A549 (cell line): ENCODE measurements around the gene ZFYVE28. TPM values are rescaled to one million over a fixed set of nuclear protein-coding genes. Genes with fewer than 3 reads are reported as not detected.
A peak's percentile ranks its signal among the peaks of the same experiment; 100 is the strongest.
"Not testable (repeated sequence)": the region's sequence is repeated elsewhere in the genome, so short reads cannot be mapped to it uniquely, and the experiment has no call there.

Experiments used
- ATAC-seq, 2 experiments: fragments of 200-7000 bp in 1 of 2; fragments of >200 bp in 1 of 2; cut with Nextera tagmentation in 1 of 2; cut with Tn5 transposase in 1 of 2; 3 replicates each; pipeline versions ENCODE4 v1.8.0 to v1.9.1; 2018 to 2020; ENCODE audit warnings: mild to moderate bottlenecking in 1 of 2, moderate library complexity in 1 of 2
- CTCF ChIA-PET: fragments of 300-600 bp; sonication (Branson Sonifier 250); formaldehyde crosslinking; extraction: SDS; loops from one replicate; lab custom pipeline; 2021; ENCODE audit warnings: antibody characterized with exemption, inconsistent platforms; lab: Yijun Ruan, JAX
- POLR2A ChIA-PET: fragments of 350-600 bp; formaldehyde crosslinking; extraction: SDS; loops from one replicate; lab custom pipeline; 2021; ENCODE audit warnings: antibody characterized with exemption, inconsistent platforms; lab: Yijun Ruan, JAX
- DNase-seq, 2 experiments: peaks; one replicate each; pipeline versions ENCODE4 v3.0.0 to v3.0.0-alpha.2; 2011 to 2016; ENCODE audit warnings: low read depth in 1 of 2, low spot score in 1 of 2
- FAIRE-seq: peaks from 2 replicates; lab custom pipeline; 2011; peaks lifted over from hg19 to GRCh38; lab: Jason Lieb, UNC
- H3K27ac ChIP-seq, 2 experiments: fragments of >200 bp; sonication (Bioruptor Twin); formaldehyde crosslinking; 3 replicates each; pipeline ENCODE4 v1.5.1; 2016 to 2017
- H3K4me1 ChIP-seq: fragments of >200 bp; sonication (Bioruptor Twin); formaldehyde crosslinking; 3 replicates; pipeline ENCODE4 v1.6.1; 2016
- H3K4me2 ChIP-seq: fragments of >200 bp; sonication (Bioruptor Twin); formaldehyde crosslinking; 3 replicates; pipeline ENCODE4 v1.6.1; 2016
- H3K4me3 ChIP-seq: fragments of >200 bp; sonication (Bioruptor Twin); formaldehyde crosslinking; 3 replicates; pipeline ENCODE4 v1.5.1; 2016
- H3K9me3 ChIP-seq: fragments of >200 bp; sonication (Bioruptor Twin); formaldehyde crosslinking; 3 replicates; pipeline ENCODE4 v1.6.1; 2016
- CEBPB ChIP-seq, 2 experiments: fragments of >200 bp in 1 of 2; sonication (Bioruptor Twin) in 1 of 2; formaldehyde crosslinking in 1 of 2; IDR thresholded peaks; 2 replicates each; pipeline ENCODE4 v1.6.1; 2012 to 2016
- EHF ChIP-seq: fragments of 250-450 bp; sonication (Bioruptor Pico); IDR thresholded peaks from 2 replicates; pipeline ENCODE4 v1.5.0; 2020; ENCODE audit warnings: mild to moderate bottlenecking
- EP300 ChIP-seq, 2 experiments: fragments of >200 bp; sonication (Bioruptor Twin); formaldehyde crosslinking; IDR thresholded peaks; 2 replicates in 1 of 2; 3 replicates in 1 of 2; pipeline ENCODE4 v1.6.1; 2016 to 2017
- FOSB ChIP-seq: fragments of 250-450 bp; sonication (Bioruptor Pico); IDR thresholded peaks from 2 replicates; pipeline ENCODE4 v1.5.0; 2020; ENCODE audit warnings: mild to moderate bottlenecking, moderate library complexity
- GATA3 ChIP-seq: IDR thresholded peaks from 2 replicates; pipeline ENCODE4 v1.6.1; 2012; ENCODE audit warnings: borderline replicate concordance
- HOXB13 ChIP-seq: fragments of 250-450 bp; sonication (Bioruptor Pico); IDR thresholded peaks from 2 replicates; pipeline ENCODE4 v1.5.0; 2020; ENCODE audit warnings: low read depth, mild to moderate bottlenecking, moderate library complexity
- MAFK ChIP-seq: fragments of 450-650 bp; IDR thresholded peaks from 2 replicates; pipeline ENCODE4 v1.6.1; 2014; ENCODE audit not compliant: partially characterized antibody
- MYC ChIP-seq: IDR thresholded peaks from 2 replicates; pipeline ENCODE4 v1.6.1; 2012; ENCODE audit warnings: mild to moderate bottlenecking, inconsistent platforms, low read length, improper control_type of control experiment, borderline replicate concordance
- NPAS2 ChIP-seq: fragments of 250-450 bp; sonication (Bioruptor Pico); IDR thresholded peaks from 2 replicates; pipeline ENCODE4 v1.8.0; 2022; ENCODE audit warnings: mild to moderate bottlenecking, moderate library complexity, borderline replicate concordance
- POLR2A ChIP-seq: IDR thresholded peaks from 2 replicates; pipeline ENCODE4 v1.6.1; 2012; ENCODE audit warnings: mild to moderate bottlenecking, low read length
- POLR2AphosphoS2 ChIP-seq: conservative IDR thresholded peaks from 2 replicates; pipeline ENCODE4 v1.6.1; 2012; ENCODE audit warnings: low read length, improper control_type of control experiment, inconsistent platforms
- RAD21 ChIP-seq, 2 experiments: fragments of >200 bp in 1 of 2; sonication (Bioruptor Twin) in 1 of 2; formaldehyde crosslinking in 1 of 2; IDR thresholded peaks in 1 of 2; conservative IDR thresholded peaks in 1 of 2; 2 replicates in 1 of 2; 3 replicates in 1 of 2; pipeline ENCODE4 v1.6.1; 2012 to 2018; ENCODE audit warnings: inconsistent platforms in 1 of 2
- RFX5 ChIP-seq: fragments of 450-650 bp; IDR thresholded peaks from 2 replicates; pipeline ENCODE4 v1.7.1; 2014; ENCODE audit warnings: antibody characterized with exemption, mild to moderate bottlenecking, moderate library complexity
- SREBF2 ChIP-seq: fragments of 450-650 bp; IDR thresholded peaks from 2 replicates; pipeline ENCODE4 v1.6.1; 2014; ENCODE audit warnings: mild to moderate bottlenecking, moderate library complexity
- ZFP36 ChIP-seq: fragments of 450-650 bp; IDR thresholded peaks from 2 replicates; pipeline ENCODE4 v1.6.1; 2014; ENCODE audit warnings: borderline replicate concordance; ENCODE audit not compliant: partially characterized antibody
- WGBS: methylation state at CpG from one replicate; pipeline ENCODE4 v1.1.6; 2017; ENCODE audit errors: missing lambda C conversion rate; 5-methylcytosine and 5-hydroxymethylcytosine counted together
- polyA minus RNA-seq: library from RNA; depleted of rRNA, polyadenylated mRNA; stranded (reverse); fragments of >200 nt; gene quantifications from 2 replicates; pipeline ENCODE4 v1.2.3, GENCODE V29; 2011; rRNA and poly(A)+ RNA removed
- polyA plus RNA-seq, 4 experiments: library from polyadenylated mRNA; depleted of rRNA in 3 of 4; stranded (reverse); fragments of >200 nt; fragmentation: RNase III in 1 of 4; extraction: RNeasy Plus Mini Kit Qiagen cat#74134 plus additional on column Dnase treatment in 1 of 4; gene quantifications; 2 replicates in 3 of 4; 3 replicates in 1 of 4; pipeline ENCODE4 v1.2.3, GENCODE V29; 2011 to 2017
- TF ChIP-seq, protein P1 (sequence below): IDR thresholded peaks from 2 replicates; pipeline ENCODE4 v1.6.1; 2012; ENCODE audit warnings: low read depth, borderline replicate concordance
- TF ChIP-seq, protein P2 (sequence below): fragments of 250-450 bp; sonication (Bioruptor Pico); IDR thresholded peaks from 2 replicates; pipeline ENCODE4 v1.5.0; 2021; ENCODE audit warnings: mild to moderate bottlenecking, moderate library complexity, borderline replicate concordance

ZFYVE28 gene
- polyA plus RNA-seq (2011; rRNA removed) (1.8 and 2.3 TPM in 2 replicates), polyA plus RNA-seq (2017; fragmentation: RNase III; extraction: RNeasy Plus Mini Kit Qiagen cat#74134 plus additional on column Dnase treatment) (1.5 to 2.1 TPM (median 1.6 TPM) in 3 replicates), polyA minus RNA-seq (1.2 and 3.9 TPM in 2 replicates)
- polyA plus RNA-seq (2012; cell fraction: cytosol; rRNA removed), result 1.8 and 2.3 TPM in 2 replicates
- 8.9 and 9.2 TPM in 2 replicates for polyA plus RNA-seq (2012; cell fraction: nucleus; rRNA removed)

DNA sequence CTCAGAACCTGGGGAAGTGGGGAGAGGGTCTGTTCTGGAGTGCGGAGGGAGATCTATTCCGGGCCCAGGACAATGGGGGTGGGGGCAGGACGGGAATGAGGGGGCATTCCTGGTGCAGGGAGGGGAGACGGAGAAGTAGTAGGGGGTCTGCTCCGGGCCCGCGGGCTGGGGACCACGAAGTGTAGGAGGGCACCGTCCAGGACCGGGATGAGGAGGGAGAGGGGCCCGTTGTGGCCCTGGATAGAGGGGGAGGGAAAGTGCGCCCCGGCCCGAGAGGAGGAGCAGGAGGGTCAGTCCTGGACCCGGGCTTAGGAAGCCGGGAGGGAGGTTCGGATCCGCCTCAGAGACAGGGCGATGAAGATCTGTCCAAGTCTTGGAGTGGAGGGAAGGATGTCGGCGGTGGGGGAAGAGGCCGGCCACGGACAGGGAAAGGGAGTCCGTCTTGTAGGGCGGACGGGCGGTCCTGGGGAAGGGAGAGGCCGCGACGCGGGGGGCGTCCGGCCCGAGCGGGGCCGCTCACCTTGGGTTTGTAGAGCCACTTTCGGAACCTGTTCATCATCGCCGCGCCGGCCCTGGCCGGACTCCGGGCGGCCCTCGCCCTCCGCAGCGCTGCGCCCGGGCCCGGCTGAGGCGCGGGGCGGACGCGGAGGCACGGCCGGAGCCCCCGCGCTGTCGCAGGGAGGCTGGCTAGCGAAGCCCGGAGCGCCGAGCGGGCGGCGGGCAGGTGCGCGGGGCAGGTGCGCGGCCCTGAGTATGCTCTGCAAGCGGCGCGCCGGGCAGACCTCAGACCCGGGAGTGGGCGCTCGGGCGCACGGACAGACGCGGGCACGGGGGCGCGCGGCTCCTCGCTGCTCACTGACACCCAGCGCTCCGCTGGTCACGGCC, at the start of gene ZFYVE28:
ZFYVE28 (minus strand) TSS at position 881 of the 885 bp plus-strand sequence; CDS start at position 559, 322 bp downstream.
- CTCF ChIA-PET, result interaction anchor here (1.3 kb wide), 1 partner anchor 14 kb away, joined by 5 read pairs; no protein-coding TSS in a partner anchor
- 4% methylated on average over 32 of the region's 90 CpGs for WGBS
- TF ChIP-seq ZFP36, result no peak
- TF ChIP-seq POLR2A, result peak; percentile 39; the same call in 1 of the 2 replicates

DNA sequence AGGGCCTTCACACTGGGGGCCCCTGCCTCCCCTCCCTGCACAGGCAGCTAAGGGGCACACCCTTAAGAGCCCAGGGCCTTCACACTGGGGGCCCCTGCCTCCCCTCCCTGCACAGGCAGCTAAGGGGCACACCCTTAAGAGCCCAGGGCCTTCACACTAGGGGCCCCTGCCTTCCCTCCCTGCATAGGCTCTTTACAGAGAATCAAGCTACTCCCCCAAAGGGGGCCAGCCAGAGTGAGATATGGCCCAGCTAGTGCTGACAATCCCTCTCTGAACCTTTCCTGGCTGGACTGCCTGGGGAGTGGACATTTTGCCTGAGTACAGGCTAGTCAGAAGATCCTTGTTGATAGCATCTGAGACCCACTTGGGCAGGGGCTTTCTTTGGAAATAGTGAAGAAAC, 47.1 kb upstream of the ZFYVE28 start:
- H3K4me2 ChIP-seq, H3K27ac ChIP-seq, FAIRE-seq, H3K4me1 ChIP-seq, DNase-seq, H3K9me3 ChIP-seq, ATAC-seq, H3K4me3 ChIP-seq, POLR2A ChIA-PET: not testable (repeated sequence)
- CTCF ChIA-PET, result interaction anchor here (0.6 to 7.4 kb wide), 6 partner anchors 49 to 250 kb away, joined by 3 to 43 read pairs (median 4); partner anchors contain the start of gene MXD4

More for the DNA sequence above, at the start of gene ZFYVE28:
- peaks cover 18% of the 10 kb centered on the region for H3K4me1 ChIP-seq
- FAIRE-seq, result no peak
- peak within 1 kb of the TSS; percentile 57 to 85; a peak in 5 of 6 replicates for H3K27ac ChIP-seq
- H3K4me3 ChIP-seq, result peak within 1 kb of the TSS; percentile 74
- H3K9me3 ChIP-seq, result no peaks in the 10 kb centered on the region
- peak; percentile 3 to 57; a peak in 4 of 6 replicates for ATAC-seq
- POLR2A ChIA-PET, result no interaction called here
- peak within 1 kb of the TSS; percentile 75 for H3K4me2 ChIP-seq
- peak; percentile 22 to 55 for DNase-seq

DNA sequence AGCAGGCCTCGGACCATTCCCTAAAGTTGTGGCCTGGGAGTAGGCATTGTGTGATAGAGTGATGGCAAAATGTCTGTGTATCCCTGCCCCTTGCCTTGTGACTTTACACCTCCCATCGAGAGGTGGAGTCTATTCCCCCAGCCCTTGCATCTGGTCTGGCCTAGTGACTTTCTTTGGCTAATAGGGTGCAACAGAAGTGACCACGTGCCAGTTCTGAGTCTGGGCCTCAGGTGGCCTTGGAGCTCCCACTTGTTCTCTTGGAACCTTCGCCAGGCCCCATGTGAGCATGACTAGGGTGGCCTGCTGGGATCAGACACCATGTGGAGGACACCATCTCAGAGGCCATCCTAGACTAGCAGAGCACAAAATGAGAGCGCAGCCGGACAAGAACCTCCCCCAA, 46.6 kb upstream of the ZFYVE28 start:
- no peak for FAIRE-seq
- POLR2A ChIA-PET, result no interaction called here

DNA sequence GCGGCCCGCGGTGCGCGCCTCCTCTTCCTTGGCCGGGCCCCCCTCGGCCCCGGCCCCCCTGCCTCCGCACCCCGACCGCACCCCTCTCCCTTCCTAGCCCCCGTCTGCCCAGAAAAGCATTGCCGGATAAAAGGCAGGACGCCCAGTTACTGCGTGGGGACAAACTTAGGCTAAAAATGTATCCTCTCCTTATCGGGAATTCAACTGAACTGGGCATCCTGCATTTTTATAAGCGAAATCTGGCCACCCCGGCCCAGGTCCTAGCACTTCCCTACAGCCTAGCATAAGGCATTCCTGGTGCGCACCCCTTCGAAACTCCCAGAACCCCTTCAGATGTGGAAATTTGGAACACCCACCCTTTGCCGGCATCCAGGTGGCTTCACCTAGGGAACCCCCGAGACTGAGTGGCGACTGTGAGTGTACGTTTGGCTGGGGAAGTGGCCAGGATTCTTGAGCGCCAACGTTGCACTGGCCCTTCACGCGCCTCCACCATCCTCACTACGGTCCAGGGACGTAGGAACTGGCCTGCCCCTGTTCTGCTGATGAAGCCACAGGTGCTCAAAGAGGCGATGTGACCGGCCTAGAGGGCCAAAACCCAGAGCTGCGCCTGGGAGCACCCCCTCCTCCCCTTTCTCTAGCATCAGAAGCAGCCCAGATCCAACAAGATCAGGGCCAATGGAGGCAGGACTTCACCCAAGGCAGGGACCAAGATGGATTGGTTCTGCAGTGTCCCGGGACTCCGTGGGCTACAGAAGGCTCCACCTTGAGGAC, 44.7 kb upstream of the ZFYVE28 start:
- FAIRE-seq (no peak), ATAC-seq (peak in 1 of 2 experiments; percentile 10; a peak in 3 of 6 replicates), DNase-seq (no peak)
- TF ChIP-seq CEBPB (IDR thresholded peaks at IDR 0.05) (no peak), SREBF2 (no peak)
- H3K4me1 ChIP-seq, result peaks cover 8% of the 10 kb centered on the region
- peak overlapping the region; percentile 99 for H3K4me2 ChIP-seq
- POLR2A ChIA-PET, result no interaction called here
- CTCF ChIA-PET, result interaction anchor here (0.7 to 7.4 kb wide), 9 partner anchors 8 to 242 kb away, joined by 3 to 43 read pairs (median 4); partner anchors contain the start of genes HAUS3 and POLN
- H3K9me3 ChIP-seq, result no peaks in the 10 kb centered on the region
- WGBS, result 46% methylated on average over 12 of the region's 35 CpGs
- peak overlapping the region; percentile 60 for H3K4me3 ChIP-seq
- peak overlapping the region; percentile 80 to 89 for H3K27ac ChIP-seq

More for the DNA sequence above, 46.6 kb upstream of the ZFYVE28 start:
- no peak overlapping the region for H3K4me3 ChIP-seq
- H3K27ac ChIP-seq, result no peak overlapping the region
- H3K4me2 ChIP-seq, result no peak overlapping the region
- H3K4me1 ChIP-seq, result peaks cover 8% of the 10 kb centered on the region
- H3K9me3 ChIP-seq, result no peaks in the 10 kb centered on the region
- no peak for TF ChIP-seq HOXB13
- TF ChIP-seq RAD21 (conservative IDR thresholded peaks at IDR 0.05 in 1 of 2, IDR thresholded peaks at IDR 0.05 in 1 of 2), result no peak
- no peak for TF ChIP-seq GATA3
- TF ChIP-seq MAFK, result no peak
- no peak for TF ChIP-seq MYC
- no peak for TF ChIP-seq NPAS2 (CRISPR knock-in tag)
- TF ChIP-seq, protein P1, sequence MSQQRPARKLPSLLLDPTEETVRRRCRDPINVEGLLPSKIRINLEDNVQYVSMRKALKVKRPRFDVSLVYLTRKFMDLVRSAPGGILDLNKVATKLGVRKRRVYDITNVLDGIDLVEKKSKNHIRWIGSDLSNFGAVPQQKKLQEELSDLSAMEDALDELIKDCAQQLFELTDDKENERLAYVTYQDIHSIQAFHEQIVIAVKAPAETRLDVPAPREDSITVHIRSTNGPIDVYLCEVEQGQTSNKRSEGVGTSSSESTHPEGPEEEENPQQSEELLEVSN, result no peak
- TF ChIP-seq, protein P2, sequence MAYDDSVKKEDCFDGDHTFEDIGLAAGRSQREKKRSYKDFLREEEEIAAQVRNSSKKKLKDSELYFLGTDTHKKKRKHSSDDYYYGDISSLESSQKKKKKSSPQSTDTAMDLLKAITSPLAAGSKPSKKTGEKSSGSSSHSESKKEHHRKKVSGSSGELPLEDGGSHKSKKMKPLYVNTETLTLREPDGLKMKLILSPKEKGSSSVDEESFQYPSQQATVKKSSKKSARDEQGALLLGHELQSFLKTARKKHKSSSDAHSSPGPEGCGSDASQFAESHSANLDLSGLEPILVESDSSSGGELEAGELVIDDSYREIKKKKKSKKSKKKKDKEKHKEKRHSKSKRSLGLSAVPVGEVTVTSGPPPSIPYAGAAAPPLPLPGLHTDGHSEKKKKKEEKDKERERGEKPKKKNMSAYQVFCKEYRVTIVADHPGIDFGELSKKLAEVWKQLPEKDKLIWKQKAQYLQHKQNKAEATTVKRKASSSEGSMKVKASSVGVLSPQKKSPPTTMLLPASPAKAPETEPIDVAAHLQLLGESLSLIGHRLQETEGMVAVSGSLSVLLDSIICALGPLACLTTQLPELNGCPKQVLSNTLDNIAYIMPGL (CRISPR knock-in tag), result no peak
- no peak for TF ChIP-seq ZFP36
- no peak for TF ChIP-seq EP300 (IDR thresholded peaks at IDR 0.05)
- TF ChIP-seq RFX5, result no peak
- no peak for TF ChIP-seq FOSB (CRISPR knock-in tag)
- no peak for TF ChIP-seq POLR2AphosphoS2
- TF ChIP-seq EHF (CRISPR knock-in tag), result no peak
- TF ChIP-seq, all 56 proteins: peak for 0
- 100% methylated on average over 1 of the region's 6 CpGs for WGBS
- CTCF ChIA-PET, result interaction anchor here (0.6 to 7.4 kb wide), 6 partner anchors 52 to 249 kb away, joined by 3 to 43 read pairs (median 4); partner anchors contain the start of gene MXD4
- no peak for DNase-seq
- ATAC-seq, result no peak
